ENCODE data around the gene SLC2A13. TPM values are rescaled to one million over a fixed set of nuclear protein-coding genes. Genes with fewer than 3 reads are reported as not detected.

The SLC2A13 gene
- total RNA-seq, 1 experiment from 2014 or later, result 7.0 TPM

- H4K91ac ChIP-seq (ENCODE audit: insufficient read length, low read depth, low read length), result no peak overlapping the region
- no peaks in the 10 kb centered on the region for H3K9me3 ChIP-seq (ENCODE audit: control insufficient read depth, low read depth, low read length)
- no peak overlapping the region for H2BK120ac ChIP-seq (ENCODE audit: low read depth, low read length, poor library complexity, severe bottlenecking)
- no peak overlapping the region for H3K9ac ChIP-seq (ENCODE audit: extremely low read depth, insufficient read length, low read length)
- no CpG with 5 or more reads among the region's 5 CpGs for WGBS (ENCODE audit: extremely low coverage, insufficient read length, low lambda C conversion rate)
- no peak overlapping the region for H2BK15ac ChIP-seq (ENCODE audit: low read depth, low read length)
- no peak overlapping the region for H3K4me2 ChIP-seq (ENCODE audit: insufficient read depth, insufficient read length, low read length)
- H3K36me3 Mint-ChIP-seq (ENCODE audit: insufficient read depth in 1 of 3, low read depth in 3 of 3), result peaks cover under 1 to 6% (median 3%) of the 10 kb centered on the region in 3 experiments; a peak in 3 of 7 replicates
- H4K20me1 ChIP-seq (ENCODE audit: control insufficient read depth, insufficient read depth, insufficient read length), result no peaks in the 10 kb centered on the region
- H3K23ac ChIP-seq (ENCODE audit: insufficient read length, low read depth, low read length), result no peak overlapping the region
- H3K4me1 Mint-ChIP-seq, result peaks cover 39% of the 10 kb centered on the region in 2 experiments
- H3T11ph ChIP-seq (ENCODE audit: low read length), result no peak overlapping the region
- no peak overlapping the region for H3K4ac ChIP-seq (ENCODE audit: low read depth, low read length)
- H3K18ac ChIP-seq (ENCODE audit: insufficient read length, low read depth, low read length), result no peak overlapping the region
- H3K56ac ChIP-seq (ENCODE audit: insufficient read length, low read depth, low read length), result no peak overlapping the region
- H2AK5ac ChIP-seq (ENCODE audit: insufficient read length, low read length), result no peak overlapping the region
- H3K27ac Mint-ChIP-seq, result peak overlapping the region in 2 of 3 experiments; percentile 1 to 55; a peak in 5 of 7 replicates
- H4K8ac ChIP-seq (replicated peaks; ENCODE audit: insufficient read length, low read depth, low read length), result no peak overlapping the region
- H2AFZ ChIP-seq (ENCODE audit: low read length), result no peak overlapping the region
- no peak for TF ChIP-seq CTCF (conservative IDR thresholded peaks at IDR 0.05)
- H3K4me3 Mint-ChIP-seq, result no peak overlapping the region
- H3K27me3 Mint-ChIP-seq (ENCODE audit: low read depth), result no peaks in the 10 kb centered on the region
- no peak overlapping the region for H4K5ac ChIP-seq (ENCODE audit: insufficient read length, low read depth, low read length)
- H3K27me3 ChIP-seq (ENCODE audit: insufficient read depth, low read length), result no peaks in the 10 kb centered on the region
- no peak overlapping the region for H2BK5ac ChIP-seq (ENCODE audit: insufficient read length, low read length)
- no peaks in the 10 kb centered on the region for H3K23me2 ChIP-seq (ENCODE audit: insufficient read length, low read depth, low read length, poor library complexity, severe bottlenecking)
- H3K27ac ChIP-seq (ENCODE audit: insufficient read length, low read depth, low read length), result no peak overlapping the region
- no peak overlapping the region for H2BK12ac ChIP-seq (ENCODE audit: insufficient read length, low read depth, low read length)
- H3K14ac ChIP-seq (ENCODE audit: insufficient read depth, low read length), result no peak overlapping the region
- DNase-seq, result peak; percentile 80
- peaks cover 7% of the 10 kb centered on the region; the same call in 1 of the 2 replicates for H3K4me1 ChIP-seq (ENCODE audit: insufficient read depth, low read length)
- H3K79me1 ChIP-seq (ENCODE audit: insufficient read depth, low read depth, low read length, poor library complexity, severe bottlenecking), result no peaks in the 10 kb centered on the region
- no peaks in the 10 kb centered on the region for H3K79me2 ChIP-seq (ENCODE audit: insufficient read depth, low read length)
- no peak overlapping the region for H2BK20ac ChIP-seq (ENCODE audit: low read depth, low read length, poor library complexity, severe bottlenecking)
- H3K9me3 Mint-ChIP-seq, result no peaks in the 10 kb centered on the region
Measured at GRCh38 chr12:40032433-40033241, 73.2 kb downstream of the SLC2A13 start.
